Neuronal stem cell (in vitro differentiated cells): ENCODE results near the gene RNF113B.

Experiments
- DNase-seq: peaks from one replicate; pipeline ENCODE4 v3.0.0-alpha.2; 2013; ENCODE audit warnings: low spot score
- H2AFZ ChIP-seq: one replicate; pipeline ENCODE4 v1.6.1; 2013; ENCODE audit warnings: mild to moderate bottlenecking, low read length, inconsistent platforms
- H2AK5ac ChIP-seq: 2 replicates; pipeline ENCODE4 v1.6.1; 2013; ENCODE audit warnings: low read depth, mild to moderate bottlenecking, inconsistent platforms, low read length, moderate library complexity, mixed read lengths
- H2BK120ac ChIP-seq: 2 replicates; pipeline ENCODE4 v1.6.1; 2013; ENCODE audit warnings: low read depth, mild to moderate bottlenecking, inconsistent platforms, low read length, moderate library complexity, mixed read lengths
- H2BK12ac ChIP-seq: one replicate; pipeline ENCODE4 v1.6.1; 2013; ENCODE audit warnings: low read length, inconsistent platforms
- H2BK15ac ChIP-seq: 2 replicates; pipeline ENCODE4 v1.6.1; 2013; ENCODE audit warnings: mild to moderate bottlenecking, low read length, inconsistent platforms, mixed read lengths
- H2BK5ac ChIP-seq: one replicate; pipeline ENCODE4 v1.6.1; 2013; ENCODE audit warnings: inconsistent platforms, mild to moderate bottlenecking, low read length, moderate library complexity
- H3K14ac ChIP-seq: one replicate; pipeline ENCODE4 v1.6.1; 2013; ENCODE audit warnings: low read length, inconsistent platforms
- H3K18ac ChIP-seq: 2 replicates; pipeline ENCODE4 v1.6.1; 2013; ENCODE audit warnings: low read length, inconsistent platforms
- H3K23ac ChIP-seq: 2 replicates; pipeline ENCODE4 v1.6.1; 2013; ENCODE audit warnings: low read depth, mild to moderate bottlenecking, mixed read lengths, low read length, inconsistent platforms; ENCODE audit not compliant: poor library complexity
- H3K27ac ChIP-seq: replicated peaks from 3 replicates; pipeline ENCODE4 v1.5.1; 2013; ENCODE audit warnings: low read length, inconsistent platforms
- H3K27me3 ChIP-seq, 3 experiments: 2 replicates each; pipeline ENCODE4 v1.6.1; 2013; ENCODE audit warnings: low read length in 3 of 3, mild to moderate bottlenecking in 2 of 3, inconsistent platforms in 1 of 3, low read depth in 1 of 3, mixed read lengths in 1 of 3, moderate library complexity in 1 of 3; ENCODE audit not compliant: control insufficient read depth in 3 of 3, insufficient read depth in 3 of 3
- H3K36me3 ChIP-seq, 2 donors: replicated peaks in 1 of 2; 2 replicates each; pipeline ENCODE4 v1.6.1; 2013; ENCODE audit warnings: low read length in 2 of 2; ENCODE audit not compliant: control insufficient read depth in 2 of 2, insufficient read depth in 2 of 2
- H3K4ac ChIP-seq: 2 replicates; pipeline ENCODE4 v1.6.1; 2013; ENCODE audit warnings: inconsistent platforms, mild to moderate bottlenecking, low read length, moderate library complexity
- H3K4me1 ChIP-seq, 2 donors: 1 replicate in 1 of 2; 2 replicates in 1 of 2; pipeline ENCODE4 v1.6.1; 2013; ENCODE audit warnings: low read length in 2 of 2, low read depth in 1 of 2; ENCODE audit not compliant: control insufficient read depth in 2 of 2, insufficient read depth in 1 of 2
- H3K4me2 ChIP-seq: one replicate; pipeline ENCODE4 v1.6.1; 2013; ENCODE audit warnings: mild to moderate bottlenecking, low read length, inconsistent platforms; ENCODE audit not compliant: insufficient read depth, poor library complexity, severe bottlenecking
- H3K4me3 ChIP-seq, 2 donors: 2 replicates each; pipeline ENCODE4 v1.5.1; 2013; ENCODE audit warnings: low read length in 2 of 2, mild to moderate bottlenecking in 2 of 2, inconsistent platforms in 1 of 2, moderate library complexity in 1 of 2
- H3K79me1 ChIP-seq: one replicate; pipeline ENCODE4 v1.6.1; 2013; ENCODE audit warnings: low read depth, mild to moderate bottlenecking, inconsistent platforms, low read length, moderate library complexity
- H3K9ac ChIP-seq: one replicate; pipeline ENCODE4 v1.6.1; 2013; ENCODE audit warnings: mild to moderate bottlenecking, low read depth, low read length, inconsistent platforms; ENCODE audit not compliant: poor library complexity
- H3K9me3 ChIP-seq, 2 donors: replicated peaks in 1 of 2; 2 replicates each; pipeline versions ENCODE3 to v1.6.1; 2013; ENCODE audit warnings: low read length in 2 of 2, mild to moderate bottlenecking in 2 of 2, inconsistent platforms in 1 of 2, low read depth in 1 of 2, mixed read lengths in 1 of 2, moderate library complexity in 1 of 2; ENCODE audit not compliant: control insufficient read depth in 2 of 2, insufficient read depth in 1 of 2
- H4K8ac ChIP-seq: one replicate; pipeline ENCODE4 v1.6.1; 2013; ENCODE audit warnings: low read depth, mild to moderate bottlenecking, inconsistent platforms, low read length, moderate library complexity
- H4K91ac ChIP-seq: one replicate; pipeline ENCODE4 v1.6.1; 2013; ENCODE audit warnings: low read length, low read depth, mild to moderate bottlenecking, inconsistent platforms; ENCODE audit not compliant: poor library complexity
- WGBS, 2 donors: extraction: QIAGEN DNeasy Blood & Tissue Kit; methylation state at CpG; one replicate each; pipeline ENCODE4 v1.1.7; 2013; ENCODE audit warnings: missing lambda C conversion rate in 2 of 2, mixed read lengths in 1 of 2; ENCODE audit not compliant: insufficient read length in 2 of 2, insufficient replicate concordance in 1 of 2; ENCODE audit errors: extremely low coverage in 2 of 2; 5-methylcytosine and 5-hydroxymethylcytosine counted together

Gene RNF113B

DNA sequence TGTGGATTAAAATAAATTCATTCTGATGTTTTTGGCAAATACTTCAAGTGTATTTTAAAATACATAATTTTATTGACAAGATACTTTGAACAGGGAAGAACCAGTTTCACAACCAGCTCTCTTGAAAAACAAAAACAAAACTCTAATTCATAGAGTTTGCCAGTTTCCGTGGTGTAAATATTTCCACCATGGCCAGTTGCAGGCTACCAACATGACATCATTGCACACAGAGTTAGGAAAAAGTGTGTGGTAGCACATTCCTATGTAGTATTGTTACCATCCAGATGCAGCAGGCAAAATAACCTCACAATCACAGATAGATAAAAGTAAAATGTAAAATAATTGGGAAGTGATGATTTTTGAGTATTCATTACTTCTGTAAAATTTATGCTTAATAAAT, 7.7 kb upstream of the RNF113B start:
- Histone ChIP-seq H4K8ac (no peak overlapping the region), H3K27ac (no peak overlapping the region), H3K4me2 (no peak overlapping the region), H3K27me3 (no peaks in the 10 kb centered on the region), H3K79me1 (peaks cover 15% of the 10 kb centered on the region), H3K4me1 (peaks cover 0 to 2% of the 10 kb centered on the region in 2 donors), H3K18ac (no peak overlapping the region), H3K4ac (no peak overlapping the region), H3K4me3 (no peak overlapping the region), H2BK12ac (no peak overlapping the region), H2AK5ac (no peak overlapping the region), H2BK15ac (no peak overlapping the region), H2BK120ac (no peak overlapping the region), H3K36me3 (no peaks in the 10 kb centered on the region), H3K14ac (no peak overlapping the region), H2BK5ac (no peak overlapping the region), H4K91ac (no peak overlapping the region), H3K9ac (no peak overlapping the region), H3K23ac (no peak overlapping the region), H3K9me3 (no peaks in the 10 kb centered on the region), H2AFZ (no peak overlapping the region)
- DNase-seq, result no peak
- no CpG with 5 or more reads among the region's 1 CpG for WGBS, 2 donors

DNA sequence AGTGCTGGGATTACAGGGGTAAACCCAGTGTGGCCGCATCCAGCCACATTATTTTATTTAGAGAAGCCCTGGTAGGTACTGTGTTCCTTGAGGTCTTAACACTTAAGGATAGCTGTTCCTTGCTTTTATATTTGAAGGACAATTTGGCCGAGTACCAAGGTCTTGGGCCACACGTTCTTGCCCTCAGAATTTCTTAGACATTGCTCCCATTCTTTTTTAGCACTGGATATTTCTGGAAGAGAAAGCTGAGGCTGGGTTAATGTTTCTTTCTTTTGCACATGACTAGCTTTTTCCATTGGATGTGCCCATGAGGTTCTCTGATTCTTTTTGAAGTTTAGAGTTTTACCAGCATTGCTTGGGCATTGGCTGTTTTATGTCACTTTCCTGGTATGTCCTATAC, 5.5 kb upstream of the RNF113B start:
- no peaks in the 10 kb centered on the region for H3K36me3 ChIP-seq
- H2AK5ac ChIP-seq, result no peak overlapping the region
- peaks cover 7% of the 10 kb centered on the region for H3K79me1 ChIP-seq
- H3K4me1 ChIP-seq, result peaks cover 0 to 2% of the 10 kb centered on the region in 2 donors
- no peak overlapping the region for H3K4me2 ChIP-seq
- H4K91ac ChIP-seq, result no peak overlapping the region
- H3K27ac ChIP-seq, result no peak overlapping the region
- H2BK120ac ChIP-seq, result no peak overlapping the region
- H2AFZ ChIP-seq, result no peak overlapping the region
- H3K9ac ChIP-seq, result no peak overlapping the region
- DNase-seq, result no peak
- no peak overlapping the region for H3K4me3 ChIP-seq
- H3K18ac ChIP-seq, result no peak overlapping the region
- peaks cover 0 to 7% of the 10 kb centered on the region in 2 donors for H3K9me3 ChIP-seq
- no peak overlapping the region for H2BK5ac ChIP-seq
- H4K8ac ChIP-seq, result no peak overlapping the region
- H3K23ac ChIP-seq, result no peak overlapping the region
- H2BK15ac ChIP-seq, result no peak overlapping the region
- no peak overlapping the region for H2BK12ac ChIP-seq
- H3K4ac ChIP-seq, result no peak overlapping the region
- no peaks in the 10 kb centered on the region for H3K27me3 ChIP-seq
- no CpG with 5 or more reads among the region's 3 CpGs for WGBS, 2 donors
- H3K14ac ChIP-seq, result no peak overlapping the region

DNA sequence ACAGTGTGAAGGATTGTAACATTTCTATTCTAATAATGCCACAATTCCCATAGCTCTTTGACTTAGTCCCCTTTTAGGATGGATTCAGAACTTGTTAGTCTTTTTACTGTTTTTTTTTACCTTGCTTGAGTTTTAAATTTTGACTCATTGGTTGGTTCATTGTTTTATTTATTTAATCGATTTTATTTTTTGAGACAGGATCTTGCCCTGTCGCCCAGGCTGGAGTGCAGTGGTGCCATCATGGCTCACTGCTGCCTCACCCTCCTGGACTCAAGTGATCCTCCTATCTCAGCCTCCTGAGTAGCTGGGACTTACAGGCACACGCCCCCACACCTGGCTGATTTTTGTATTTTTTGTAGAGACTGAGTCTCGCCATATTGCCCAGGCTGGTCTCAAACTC, 5.1 kb upstream of the RNF113B start:
- Histone ChIP-seq H3K4me3 (no peak overlapping the region), H3K27me3 (no peaks in the 10 kb centered on the region), H3K4me2 (no peak overlapping the region), H2AK5ac (no peak overlapping the region), H3K4me1 (peaks cover 0 to 2% of the 10 kb centered on the region in 2 donors), H3K23ac (no peak overlapping the region), H3K36me3 (peaks cover 0 to under 1% of the 10 kb centered on the region in 2 donors), H2BK15ac (no peak overlapping the region), H3K9ac (no peak overlapping the region), H4K91ac (no peak overlapping the region), H3K18ac (no peak overlapping the region), H4K8ac (no peak overlapping the region), H2BK120ac (no peak overlapping the region), H2BK5ac (no peak overlapping the region), H3K9me3 (peaks cover 0 to 7% of the 10 kb centered on the region in 2 donors), H3K4ac (no peak overlapping the region), H3K27ac (no peak overlapping the region), H2AFZ (no peak overlapping the region), H3K14ac (no peak overlapping the region), H2BK12ac (no peak overlapping the region), H3K79me1 (peaks cover 7% of the 10 kb centered on the region)
- no peak for DNase-seq
- WGBS, 2 donors, result no CpG with 5 or more reads among the region's 4 CpGs

DNA sequence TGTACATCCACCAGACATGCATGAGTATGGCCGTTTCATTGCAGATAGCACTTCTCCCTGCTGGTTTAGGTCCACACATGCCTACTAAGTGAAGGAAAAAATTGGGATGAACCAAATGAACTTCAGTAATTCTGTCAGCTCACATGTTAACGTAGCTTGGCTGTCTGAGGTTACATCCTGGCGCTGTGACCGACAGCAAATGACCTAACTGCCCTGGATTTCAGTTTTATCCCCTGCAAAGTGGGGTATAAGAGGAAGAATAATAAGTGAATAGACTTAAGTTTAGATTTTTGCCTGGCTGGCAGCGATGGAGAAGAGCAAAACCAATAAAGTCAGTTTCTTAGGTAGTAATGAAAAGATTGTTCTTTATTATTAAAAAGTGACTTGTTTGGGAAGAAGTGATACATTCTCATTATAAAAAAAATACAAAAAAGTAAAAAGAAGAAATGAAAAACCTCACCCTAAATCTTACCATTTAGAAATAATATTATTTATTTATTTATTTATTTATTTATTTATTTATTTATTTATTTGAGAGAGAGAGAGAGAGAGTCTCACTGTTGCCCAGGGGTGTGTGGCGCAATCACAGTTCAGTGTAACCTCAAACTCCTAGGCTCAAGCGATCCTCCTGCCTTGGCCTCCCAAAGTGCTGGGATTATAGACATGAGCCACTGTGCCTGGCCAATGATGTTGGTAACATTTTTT, 4.2 kb upstream of the RNF113B start:
- H4K8ac ChIP-seq, result no peak overlapping the region
- no peak for DNase-seq
- no peak overlapping the region for H3K4me3 ChIP-seq
- no peak overlapping the region for H2BK120ac ChIP-seq
- no CpG with 5 or more reads among the region's 7 CpGs for WGBS, 2 donors
- no peak overlapping the region for H3K9ac ChIP-seq
- no peak overlapping the region for H3K4me2 ChIP-seq
- H3K79me1 ChIP-seq, result peaks cover 14% of the 10 kb centered on the region
- H3K36me3 ChIP-seq, result peaks cover 5 to 9% of the 10 kb centered on the region in 2 donors
- H3K23ac ChIP-seq, result no peak overlapping the region
- peaks cover 2 to 15% of the 10 kb centered on the region in 2 donors for H3K9me3 ChIP-seq
- no peak overlapping the region for H2BK12ac ChIP-seq
- H3K27me3 ChIP-seq, result no peaks in the 10 kb centered on the region
- H2AFZ ChIP-seq, result no peak overlapping the region
- no peak overlapping the region for H3K4ac ChIP-seq
- no peak overlapping the region for H3K14ac ChIP-seq
- H3K4me1 ChIP-seq, result peaks cover 0 to 2% of the 10 kb centered on the region in 2 donors
- no peak overlapping the region for H2AK5ac ChIP-seq
- H3K18ac ChIP-seq, result no peak overlapping the region
- H4K91ac ChIP-seq, result no peak overlapping the region
- H2BK5ac ChIP-seq, result no peak overlapping the region
- no peak overlapping the region for H2BK15ac ChIP-seq
- no peak overlapping the region for H3K27ac ChIP-seq
